Kidney (tissue), 14 donors: ENCODE measurements around the gene LCMT1. TPM values are rescaled to one million over a fixed set of nuclear protein-coding genes. Genes with fewer than 3 reads are reported as not detected.

Experiments used
- DNase-seq, 5 donors: peaks; one replicate each; pipeline ENCODE4 v3.0.0-alpha.2; 2013 to 2020
- FAIRE-seq: peaks from 2 replicates; lab custom pipeline; 2012; peaks lifted over from hg19 to GRCh38; lab: Jason Lieb, UNC
- H3K27ac ChIP-seq, 2 donors: one replicate each; pipeline ENCODE4 v1.7.0; 2013; ENCODE audit warnings: low read depth in 2 of 2, low read length in 2 of 2, inconsistent platforms in 1 of 2
- H3K27me3 ChIP-seq: one replicate; pipeline ENCODE4 v1.7.1; 2013; ENCODE audit warnings: low read length, inconsistent platforms; ENCODE audit not compliant: control insufficient read depth, insufficient read depth
- H3K36me3 ChIP-seq, 3 donors: one replicate each; pipeline versions ENCODE4 v1.7.0 to v1.7.1; 2013; ENCODE audit warnings: low read length in 3 of 3, control low read depth in 1 of 3, inconsistent platforms in 1 of 3; ENCODE audit not compliant: insufficient read depth in 3 of 3, control insufficient read depth in 2 of 3
- H3K4me1 ChIP-seq, 3 donors: one replicate each; pipeline versions ENCODE4 v1.7.0 to v1.7.1; 2013; ENCODE audit warnings: low read length in 3 of 3, inconsistent platforms in 1 of 3, low read depth in 1 of 3; ENCODE audit not compliant: control insufficient read depth in 2 of 3, insufficient read depth in 2 of 3
- H3K4me3 ChIP-seq, 3 donors: one replicate each; pipeline versions ENCODE4 v1.7.0 to v1.8.1; 2013; ENCODE audit warnings: low read length in 3 of 3, control low read depth in 1 of 3, inconsistent platforms in 1 of 3
- H3K9ac ChIP-seq, 3 donors: one replicate each; pipeline versions ENCODE4 v1.7.0 to v1.7.1; 2013; ENCODE audit warnings: low read length in 3 of 3, control low read depth in 1 of 3, inconsistent platforms in 1 of 3
- H3K9me3 ChIP-seq, 3 donors: one replicate each; pipeline versions ENCODE4 v1.7.0 to v1.7.1; 2013; ENCODE audit warnings: low read length in 3 of 3, control low read depth in 1 of 3, inconsistent platforms in 1 of 3; ENCODE audit not compliant: control insufficient read depth in 2 of 3, insufficient read depth in 1 of 3
- intact Hi-C: fragments of 100-400 bp; cut with DNase I; formaldehyde crosslinking; loops from one replicate; pipeline ENCODE4 v1.11.1; 2022
- polyA plus RNA-seq: library from polyadenylated mRNA; stranded (reverse); fragments of 350-450 nt; fragmentation: Illumina TruSeq; extraction: RNeasy Lipid Tissue Mini Kit (QIAGEN cat#74804); gene quantifications from one replicate; pipeline ENCODE4 v1.2.3, GENCODE V29; 2014; ENCODE audit warnings: low read depth, low replicate concordance; ENCODE audit not compliant: insufficient read depth
- total RNA-seq: library from RNA; stranded (reverse); fragmentation: NEBNext Ultra II Directional; extraction: Animal tissue kit (Norgen Biotek cat#: 25700); gene quantifications from one replicate; pipeline ENCODE4 v1.2.1, GENCODE V29; 2021
- TF ChIP-seq, protein P1 (sequence below): IDR thresholded peaks from 3 replicates; pipeline ENCODE4 v1.5.1; 2012; ENCODE audit warnings: mild to moderate bottlenecking, moderate library complexity, borderline replicate concordance; ENCODE audit not compliant: insufficient read depth; ENCODE audit errors: extremely low read depth
- donor health status: control.
- donor health status: control.
- donor health status: control.
- donor health status: control.
- donor health status: control.
- donor health status: DM: yes; HTN: yes; CAD: no.
- donor health status: Normal renal cell carcinoma (clear cell type).

Gene LCMT1
- total and polyA plus RNA-seq, 2 donors from 2014 or later = 44.8 to 52.9 TPM

DNA sequence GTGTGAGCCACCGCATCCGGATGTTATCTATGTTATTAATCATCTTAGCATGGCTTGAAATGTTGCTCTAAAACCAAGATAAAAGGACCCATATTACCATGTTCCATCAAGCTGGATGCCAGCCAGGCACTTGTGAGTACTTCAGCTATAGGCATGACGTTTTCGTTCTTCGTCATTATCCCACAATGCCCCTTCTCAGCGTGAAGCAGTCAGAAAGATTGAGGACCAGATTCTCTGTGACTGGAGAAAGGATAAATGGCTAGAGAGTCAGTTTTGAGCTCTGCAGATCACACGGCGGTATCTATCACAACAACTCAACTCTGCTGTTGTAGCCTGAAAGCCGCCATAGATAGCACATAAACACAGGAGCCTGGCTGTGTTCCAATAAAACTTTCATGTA, 29.8 kb upstream of the LCMT1 start:
- H3K27ac ChIP-seq = no peak overlapping the region
- no peaks in the 10 kb centered on the region for H3K9me3 ChIP-seq
- DNase-seq (no peak), FAIRE-seq (no peak)
- H3K4me3 ChIP-seq = no peak overlapping the region
- H3K27me3 ChIP-seq = no peaks in the 10 kb centered on the region
- no peaks in the 10 kb centered on the region for H3K4me1 ChIP-seq
- intact Hi-C loops = no loop called here
- TF ChIP-seq, protein P1, sequence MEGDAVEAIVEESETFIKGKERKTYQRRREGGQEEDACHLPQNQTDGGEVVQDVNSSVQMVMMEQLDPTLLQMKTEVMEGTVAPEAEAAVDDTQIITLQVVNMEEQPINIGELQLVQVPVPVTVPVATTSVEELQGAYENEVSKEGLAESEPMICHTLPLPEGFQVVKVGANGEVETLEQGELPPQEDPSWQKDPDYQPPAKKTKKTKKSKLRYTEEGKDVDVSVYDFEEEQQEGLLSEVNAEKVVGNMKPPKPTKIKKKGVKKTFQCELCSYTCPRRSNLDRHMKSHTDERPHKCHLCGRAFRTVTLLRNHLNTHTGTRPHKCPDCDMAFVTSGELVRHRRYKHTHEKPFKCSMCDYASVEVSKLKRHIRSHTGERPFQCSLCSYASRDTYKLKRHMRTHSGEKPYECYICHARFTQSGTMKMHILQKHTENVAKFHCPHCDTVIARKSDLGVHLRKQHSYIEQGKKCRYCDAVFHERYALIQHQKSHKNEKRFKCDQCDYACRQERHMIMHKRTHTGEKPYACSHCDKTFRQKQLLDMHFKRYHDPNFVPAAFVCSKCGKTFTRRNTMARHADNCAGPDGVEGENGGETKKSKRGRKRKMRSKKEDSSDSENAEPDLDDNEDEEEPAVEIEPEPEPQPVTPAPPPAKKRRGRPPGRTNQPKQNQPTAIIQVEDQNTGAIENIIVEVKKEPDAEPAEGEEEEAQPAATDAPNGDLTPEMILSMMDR = no peak
- H3K36me3 ChIP-seq = no peaks in the 10 kb centered on the region
- no peak overlapping the region for H3K9ac ChIP-seq

DNA sequence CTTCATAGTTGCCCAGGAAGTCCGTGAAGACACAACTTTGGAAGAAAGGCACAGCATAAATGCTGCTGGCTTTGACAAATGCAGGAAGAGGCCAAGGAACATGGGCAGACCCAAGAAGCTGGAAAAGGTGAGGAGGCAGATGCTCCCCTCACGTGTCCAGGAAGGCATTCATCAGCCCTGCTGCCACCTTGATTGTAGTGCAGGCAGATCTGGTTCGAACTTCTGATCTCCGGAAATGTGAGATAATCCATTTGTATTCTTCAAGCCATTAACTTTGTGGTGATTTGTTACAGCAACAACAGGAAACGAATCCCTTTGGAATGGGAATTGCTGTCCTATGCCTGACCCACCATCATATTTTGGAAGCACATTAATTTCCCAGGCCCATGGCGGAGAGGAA, 28.5 kb upstream of the LCMT1 start:
- Histone ChIP-seq H3K9me3 (no peaks in the 10 kb centered on the region), H3K36me3 (no peaks in the 10 kb centered on the region), H3K9ac (no peak overlapping the region), H3K4me3 (no peak overlapping the region), H3K4me1 (no peaks in the 10 kb centered on the region), H3K27me3 (no peaks in the 10 kb centered on the region), H3K27ac (no peak overlapping the region)
- intact Hi-C loops = no loop called here
- no peak for FAIRE-seq
- DNase-seq = peak in 3 of 5 donors; percentile 29 to 52 (median 51)
- TF ChIP-seq, protein P1 = no peak

DNA sequence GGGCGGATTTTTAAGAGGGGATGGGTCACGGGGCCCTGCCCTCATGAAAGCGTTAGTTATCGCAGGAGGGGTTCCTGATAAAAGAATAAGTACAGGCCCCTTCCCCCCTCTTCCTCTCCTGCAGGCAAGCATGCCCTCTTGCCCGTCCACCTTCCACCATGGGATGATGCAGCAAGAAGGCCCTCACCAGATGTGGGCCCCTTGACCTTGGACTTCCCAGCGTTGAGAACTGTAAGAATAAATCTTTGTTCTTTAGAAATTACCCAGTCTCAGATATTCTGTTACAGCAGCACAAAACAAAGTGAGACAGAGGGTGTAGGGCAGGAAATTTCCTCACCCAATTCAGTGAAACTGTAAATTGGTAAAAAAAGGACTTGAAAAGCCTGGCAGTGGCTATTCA, 27.8 kb upstream of the LCMT1 start:
- no peak for FAIRE-seq
- DNase-seq = no peak
- H3K9me3 ChIP-seq = no peaks in the 10 kb centered on the region
- intact Hi-C loops = no loop called here
- H3K27ac ChIP-seq = no peak overlapping the region
- no peak overlapping the region for H3K9ac ChIP-seq
- no peaks in the 10 kb centered on the region for H3K36me3 ChIP-seq
- TF ChIP-seq, protein P1 = no peak
- H3K27me3 ChIP-seq = no peaks in the 10 kb centered on the region
- H3K4me1 ChIP-seq = no peaks in the 10 kb centered on the region
- H3K4me3 ChIP-seq = no peak overlapping the region

DNA sequence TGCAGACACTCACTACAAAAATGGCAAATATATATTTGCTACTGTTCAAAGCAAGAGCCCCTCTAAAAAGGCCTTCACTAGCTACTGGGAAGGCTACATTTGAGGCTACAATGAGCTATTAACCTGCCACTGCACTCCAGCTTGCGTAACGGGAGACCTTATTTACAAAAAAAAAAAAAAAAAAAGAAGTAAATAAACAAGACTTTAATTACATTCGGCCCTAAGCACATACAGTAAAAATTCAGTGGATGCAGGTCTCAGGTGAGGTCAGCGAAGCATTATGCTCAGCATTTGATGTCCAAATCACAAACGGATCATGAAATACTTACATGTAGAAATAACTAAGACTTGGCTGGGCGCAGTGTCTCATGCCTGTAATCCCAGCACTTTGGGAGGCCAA, 26.7 kb upstream of the LCMT1 start:
- no peak overlapping the region for H3K4me3 ChIP-seq
- H3K9ac ChIP-seq = no peak overlapping the region
- no peak for DNase-seq
- H3K36me3 ChIP-seq = no peaks in the 10 kb centered on the region
- no peak for FAIRE-seq
- TF ChIP-seq, protein P1 = no peak
- intact Hi-C loops = no loop called here
- H3K27ac ChIP-seq = no peak overlapping the region
- H3K27me3 ChIP-seq = no peaks in the 10 kb centered on the region
- H3K9me3 ChIP-seq = no peaks in the 10 kb centered on the region
- no peaks in the 10 kb centered on the region for H3K4me1 ChIP-seq
